ENCODE measurements around the gene NRF1. TPM values are rescaled to one million over a fixed set of nuclear protein-coding genes. Genes with fewer than 3 reads are reported as not detected.

Gene NRF1
- total RNA-seq, 120 experiments from 2014 or later = 20.9 to 56.9 (median 34.7) TPM

Small RNA genes lying within 50 kb of the gene (microRNA-seq; reads per million reads assigned to microRNA genes)
- gene MIR182 (9.9 to 485 (median 50.9) reads per million in 43 experiments), gene MIR183 (5.2 to 128 (median 16.8) reads per million in 43 experiments), gene MIR96 (0 to 28.2 (median 2.9) reads per million in 43 experiments)

Other genes with a start within 250 kb of the NRF1 start
- 10 to 100 TPM in 102 of 120 experiments, 1 to 10 TPM in 18; 6.6 to 24.8 (median 13.1) TPM for gene STRIP2, start 177.3 kb upstream of the NRF1 start, total RNA-seq
- 10 to 100 TPM in 35 of 120 experiments, 1 to 10 TPM in 85; 2.1 to 17.4 (median 8.5) TPM for gene SMKR1, start 109.2 kb upstream of the NRF1 start, total RNA-seq